Sigmoid colon (tissue), 4 donors: ENCODE data around the gene BRF1.

Source experiments
- EP300 ChIP-seq, 4 donors: sonication (generic); formaldehyde crosslinking; IDR thresholded peaks; one replicate each; pipeline ENCODE4 v1.6.1; 2017; ENCODE audit warnings: antibody characterized with exemption in 4 of 4
- POLR2AphosphoS5 ChIP-seq, 4 donors: sonication (generic); formaldehyde crosslinking; IDR thresholded peaks; one replicate each; pipeline ENCODE4 v1.6.1; 2017; ENCODE audit warnings: antibody characterized with exemption in 4 of 4
- TF ChIP-seq, protein P1 (sequence below), 4 experiments: fragments of 450-650 bp in 3 of 4; fragments of 200-600 bp in 1 of 4; IDR thresholded peaks; one replicate each; pipeline ENCODE4 v1.5.1; 2016 to 2019; ENCODE audit warnings: antibody characterized with exemption in 4 of 4, mild to moderate bottlenecking in 3 of 4, moderate library complexity in 2 of 4

- TF ChIP-seq POLR2AphosphoS5 (IDR thresholded peaks at IDR 0.05) (no peak), EP300 (IDR thresholded peaks at IDR 0.05) (no peak)
- TF ChIP-seq, protein P1, sequence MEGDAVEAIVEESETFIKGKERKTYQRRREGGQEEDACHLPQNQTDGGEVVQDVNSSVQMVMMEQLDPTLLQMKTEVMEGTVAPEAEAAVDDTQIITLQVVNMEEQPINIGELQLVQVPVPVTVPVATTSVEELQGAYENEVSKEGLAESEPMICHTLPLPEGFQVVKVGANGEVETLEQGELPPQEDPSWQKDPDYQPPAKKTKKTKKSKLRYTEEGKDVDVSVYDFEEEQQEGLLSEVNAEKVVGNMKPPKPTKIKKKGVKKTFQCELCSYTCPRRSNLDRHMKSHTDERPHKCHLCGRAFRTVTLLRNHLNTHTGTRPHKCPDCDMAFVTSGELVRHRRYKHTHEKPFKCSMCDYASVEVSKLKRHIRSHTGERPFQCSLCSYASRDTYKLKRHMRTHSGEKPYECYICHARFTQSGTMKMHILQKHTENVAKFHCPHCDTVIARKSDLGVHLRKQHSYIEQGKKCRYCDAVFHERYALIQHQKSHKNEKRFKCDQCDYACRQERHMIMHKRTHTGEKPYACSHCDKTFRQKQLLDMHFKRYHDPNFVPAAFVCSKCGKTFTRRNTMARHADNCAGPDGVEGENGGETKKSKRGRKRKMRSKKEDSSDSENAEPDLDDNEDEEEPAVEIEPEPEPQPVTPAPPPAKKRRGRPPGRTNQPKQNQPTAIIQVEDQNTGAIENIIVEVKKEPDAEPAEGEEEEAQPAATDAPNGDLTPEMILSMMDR (IDR thresholded peaks at IDR 0.05) = no peak
These were observed 13.3 kb downstream of the BRF1 start for GRCh38 chr14:105287249-105288102.
